Measurements from ENCODE around the gene FRAS1.

FRAS1 gene

DNA sequence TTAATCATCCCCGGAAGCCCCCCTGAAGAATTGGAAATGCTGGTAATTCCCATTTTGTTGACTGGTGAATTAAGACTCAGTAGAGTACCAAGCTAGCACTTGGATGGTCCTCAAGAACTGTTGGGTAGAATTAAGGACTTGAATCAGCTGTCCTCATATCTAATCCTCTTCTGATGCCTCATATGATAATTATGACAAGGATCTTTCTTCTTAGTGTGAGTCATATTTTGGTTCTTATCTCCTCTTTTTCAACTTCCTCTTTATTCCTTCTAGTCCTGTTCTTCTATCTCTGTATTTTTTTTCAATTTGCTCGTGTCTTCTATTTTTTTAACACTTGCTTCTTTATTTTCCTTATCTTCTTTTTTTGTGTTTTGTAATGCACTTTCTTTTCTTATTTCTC is 288.1 kb downstream of the FRAS1 start:
- H3K4me3 ChIP-seq = no peak overlapping the region
- H3K4me2 ChIP-seq = no peak overlapping the region
- H3K27ac ChIP-seq = no peak overlapping the region
- H4K20me1 ChIP-seq = no peaks in the 10 kb centered on the region
- H3K27me3 ChIP-seq = no peaks in the 10 kb centered on the region
- TF ChIP-seq Cebpa-rat (IDR thresholded peaks at IDR 0.05) = no peak
- no peak overlapping the region for H3K9ac ChIP-seq
- H3K9me3 ChIP-seq = no peaks in the 10 kb centered on the region
- peaks cover 9% of the 10 kb centered on the region for H3K4me1 ChIP-seq
- H3K36me3 ChIP-seq = no peaks in the 10 kb centered on the region

GRCh38 chr4:78346222-78346621 is 289.1 kb downstream of the FRAS1 start:
- Histone ChIP-seq H3K4me3 (no peak overlapping the region), H3K4me2 (peak overlapping the region; percentile 33)
- no peak for TF ChIP-seq Cebpa-rat (IDR thresholded peaks at IDR 0.05)

DNA sequence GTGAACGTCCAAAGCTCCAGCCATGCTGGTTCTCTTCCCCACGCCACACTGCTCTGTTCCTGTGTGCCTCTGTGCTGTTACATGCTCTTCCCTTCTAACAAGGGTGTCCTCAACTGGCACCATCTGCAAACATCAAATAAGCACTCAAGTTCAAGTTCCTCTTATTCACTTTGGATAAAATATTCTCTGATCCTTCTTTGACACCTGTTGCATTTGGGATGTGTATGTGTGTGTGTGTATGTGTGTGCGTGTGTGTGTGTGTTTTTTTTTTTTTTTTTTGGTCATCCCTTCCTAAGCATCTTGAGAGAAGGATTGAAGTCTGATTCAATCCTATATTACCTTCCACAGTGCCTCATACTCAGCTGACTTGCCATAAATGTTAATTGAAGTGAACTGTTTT is 290.4 kb downstream of the FRAS1 start:
- Histone ChIP-seq H3K27me3 (no peaks in the 10 kb centered on the region), H3K4me2 (no peak overlapping the region), H3K9me3 (no peaks in the 10 kb centered on the region), H4K20me1 (no peaks in the 10 kb centered on the region), H3K9ac (no peak overlapping the region), H3K4me1 (peaks cover 9% of the 10 kb centered on the region), H3K27ac (no peak overlapping the region), H3K36me3 (no peaks in the 10 kb centered on the region), H3K4me3 (no peak overlapping the region)
- no peak for TF ChIP-seq Cebpa-rat (IDR thresholded peaks at IDR 0.05)

More at GRCh38 chr4:78346222-78346621, 289.1 kb downstream of the FRAS1 start:
- H3K9ac ChIP-seq = no peak overlapping the region
- H3K9me3 ChIP-seq = no peaks in the 10 kb centered on the region
- H3K36me3 ChIP-seq = no peaks in the 10 kb centered on the region
- no peak overlapping the region for H3K27ac ChIP-seq
- no peaks in the 10 kb centered on the region for H3K27me3 ChIP-seq
- no peaks in the 10 kb centered on the region for H4K20me1 ChIP-seq
- peaks cover 9% of the 10 kb centered on the region for H3K4me1 ChIP-seq

DNA sequence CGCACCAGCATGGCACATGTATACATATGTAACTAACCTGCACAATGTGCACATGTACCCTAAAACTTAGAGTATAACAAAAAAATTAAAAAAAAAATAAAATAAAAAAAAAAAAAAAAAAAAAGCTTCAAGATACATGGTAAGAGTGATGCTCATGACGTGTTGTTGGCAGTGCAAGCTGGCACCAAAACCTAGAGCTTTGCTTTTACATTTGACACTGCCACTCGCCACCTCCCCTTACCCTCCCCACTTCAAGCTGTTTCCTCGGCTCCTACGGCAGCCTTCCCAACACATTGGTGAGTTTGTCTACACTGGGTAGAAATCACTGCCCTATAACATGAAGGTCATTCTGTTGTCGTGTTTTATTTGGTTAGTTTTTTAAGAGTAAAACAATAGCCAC is 296.8 kb downstream of the FRAS1 start:
- no peaks in the 10 kb centered on the region for H3K27me3 ChIP-seq
- H3K27ac ChIP-seq = no peak overlapping the region
- H4K20me1 ChIP-seq = no peaks in the 10 kb centered on the region
- H3K36me3 ChIP-seq = no peaks in the 10 kb centered on the region
- no peak overlapping the region for H3K9ac ChIP-seq
- TF ChIP-seq Cebpa-rat (IDR thresholded peaks at IDR 0.05) = no peak
- H3K9me3 ChIP-seq = no peaks in the 10 kb centered on the region
- no peaks in the 10 kb centered on the region for H3K4me1 ChIP-seq
- H3K4me3 ChIP-seq = no peak overlapping the region
- no peak overlapping the region for H3K4me2 ChIP-seq

GRCh38 chr4:78354782-78355181 is 297.7 kb downstream of the FRAS1 start:
- Histone ChIP-seq H3K9me3 (no peaks in the 10 kb centered on the region), H3K9ac (no peak overlapping the region), H3K27ac (no peak overlapping the region), H3K4me3 (no peak overlapping the region), H4K20me1 (no peaks in the 10 kb centered on the region), H3K36me3 (no peaks in the 10 kb centered on the region), H3K4me2 (no peak overlapping the region), H3K27me3 (no peaks in the 10 kb centered on the region), H3K4me1 (no peaks in the 10 kb centered on the region)
- no peak for TF ChIP-seq Cebpa-rat (IDR thresholded peaks at IDR 0.05)

DNA sequence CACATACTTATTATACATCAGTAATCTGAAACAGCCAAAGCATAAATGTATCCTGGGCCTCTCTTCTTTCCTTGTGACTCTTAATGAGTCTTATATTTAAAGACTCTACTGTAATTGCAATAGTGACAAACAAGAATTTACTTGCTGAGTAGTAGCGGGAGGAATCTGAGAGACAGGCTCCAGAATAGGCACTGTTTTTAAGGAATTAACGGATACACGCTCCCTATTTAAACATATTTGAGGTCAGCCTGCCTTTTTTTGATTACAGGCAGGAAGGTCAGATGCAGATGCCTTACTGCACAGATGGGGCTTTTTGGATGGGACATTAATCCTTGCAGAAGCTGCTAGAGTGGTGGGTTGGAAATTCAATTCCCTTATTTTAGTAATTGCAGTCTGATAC is 298.2 kb downstream of the FRAS1 start:
- Histone ChIP-seq H3K27ac (no peak overlapping the region), H4K20me1 (no peaks in the 10 kb centered on the region), H3K27me3 (no peaks in the 10 kb centered on the region), H3K4me3 (no peak overlapping the region), H3K9ac (no peak overlapping the region), H3K9me3 (no peaks in the 10 kb centered on the region), H3K4me1 (no peaks in the 10 kb centered on the region), H3K4me2 (no peak overlapping the region), H3K36me3 (no peaks in the 10 kb centered on the region)
- TF ChIP-seq Cebpa-rat (IDR thresholded peaks at IDR 0.05) = no peak

DNA sequence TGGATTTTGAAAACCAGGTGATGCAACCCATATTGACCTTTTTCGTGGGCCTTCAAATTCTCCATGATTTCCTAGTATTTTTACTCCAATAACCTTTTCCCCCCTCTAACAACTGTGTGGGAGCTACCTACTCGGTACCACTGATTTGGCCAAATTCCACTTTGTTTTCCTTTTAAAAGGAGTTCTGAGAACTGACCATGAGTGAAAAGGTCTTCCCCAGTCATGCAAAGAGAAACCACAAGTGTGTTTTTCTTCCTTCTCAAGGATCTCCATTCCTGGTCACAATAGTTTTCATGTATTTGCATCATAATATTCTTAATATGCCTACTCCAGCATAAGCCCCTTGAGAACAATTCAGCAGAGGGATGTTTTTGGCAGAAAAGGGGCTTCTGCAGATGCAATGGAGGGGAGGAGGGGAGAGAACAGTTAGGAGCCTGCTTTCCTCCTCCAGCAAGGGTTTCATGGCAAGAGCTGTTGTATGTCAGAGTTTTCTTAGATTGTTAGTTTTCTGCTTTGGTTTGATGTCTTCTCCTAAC is 299.2 kb downstream of the FRAS1 start:
- Histone ChIP-seq H3K27me3 (no peaks in the 10 kb centered on the region), H3K4me2 (no peak overlapping the region), H3K9ac (no peak overlapping the region), H3K4me3 (no peak overlapping the region), H3K9me3 (no peaks in the 10 kb centered on the region), H3K4me1 (no peaks in the 10 kb centered on the region), H3K27ac (no peak overlapping the region), H3K36me3 (no peaks in the 10 kb centered on the region), H4K20me1 (no peaks in the 10 kb centered on the region)
- no peak for TF ChIP-seq Cebpa-rat (IDR thresholded peaks at IDR 0.05)

DNA sequence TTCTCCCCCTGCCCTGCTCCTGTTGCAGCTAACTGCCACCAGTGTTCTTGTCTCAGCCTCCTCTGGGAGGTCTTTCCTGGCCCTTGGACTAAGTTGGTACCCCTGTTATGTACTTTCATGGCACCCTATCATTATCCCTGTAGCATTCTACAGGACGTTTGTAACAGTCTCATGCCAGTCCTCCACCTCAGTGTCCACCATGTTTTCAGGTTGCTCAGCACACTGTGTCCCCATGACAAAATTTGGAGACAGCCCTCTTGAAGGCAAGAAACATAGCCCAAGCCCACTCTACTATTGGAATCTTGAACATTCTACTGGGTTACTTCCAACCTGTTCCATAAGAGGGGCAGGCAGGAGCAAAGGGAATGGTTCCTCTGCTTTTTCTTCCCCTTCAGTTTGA is 300.0 kb downstream of the FRAS1 start:
- Histone ChIP-seq H3K4me3 (no peak overlapping the region), H3K4me1 (no peaks in the 10 kb centered on the region), H4K20me1 (no peaks in the 10 kb centered on the region), H3K9me3 (no peaks in the 10 kb centered on the region), H3K27me3 (no peaks in the 10 kb centered on the region), H3K4me2 (no peak overlapping the region), H3K36me3 (no peaks in the 10 kb centered on the region), H3K27ac (no peak overlapping the region), H3K9ac (no peak overlapping the region)
- no peak for TF ChIP-seq Cebpa-rat (IDR thresholded peaks at IDR 0.05)

GRCh38 chr4:78360466-78360865 is 303.3 kb downstream of the FRAS1 start:
- no peaks in the 10 kb centered on the region for H3K27me3 ChIP-seq
- no peak overlapping the region for H3K4me3 ChIP-seq
- H3K4me2 ChIP-seq = no peak overlapping the region
- no peaks in the 10 kb centered on the region for H3K4me1 ChIP-seq
- no peaks in the 10 kb centered on the region for H4K20me1 ChIP-seq
- no peak for TF ChIP-seq Cebpa-rat (IDR thresholded peaks at IDR 0.05)
- H3K9ac ChIP-seq = no peak overlapping the region
- H3K36me3 ChIP-seq = no peaks in the 10 kb centered on the region
- H3K9me3 ChIP-seq = no peaks in the 10 kb centered on the region
- H3K27ac ChIP-seq = no peak overlapping the region

DNA sequence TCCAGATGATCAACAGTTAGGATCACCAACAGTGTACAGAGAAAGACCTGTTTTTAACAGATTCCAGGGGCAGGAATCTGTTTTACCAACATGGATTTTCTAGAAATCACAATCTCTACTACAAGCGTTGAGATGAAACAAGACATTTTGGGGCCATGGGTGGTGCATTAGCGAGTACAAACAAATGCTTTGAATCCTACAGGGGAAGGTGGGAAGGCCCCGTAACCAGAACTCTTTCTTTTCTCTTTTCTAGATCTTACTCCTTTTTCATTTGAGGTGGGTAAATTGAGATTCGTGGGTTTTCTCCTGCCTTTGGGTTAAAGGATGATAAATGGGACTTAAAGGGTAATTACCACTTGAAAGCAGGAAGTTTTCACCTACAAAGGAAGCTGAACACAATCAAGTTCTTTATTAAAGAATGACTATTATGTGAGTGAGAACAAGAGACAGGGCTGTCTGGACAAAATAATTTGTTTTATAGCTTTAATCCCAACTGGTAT is 304.5 kb downstream of the FRAS1 start:
- H3K9ac ChIP-seq = no peak overlapping the region
- H3K27me3 ChIP-seq = no peaks in the 10 kb centered on the region
- no peaks in the 10 kb centered on the region for H3K4me1 ChIP-seq
- TF ChIP-seq Cebpa-rat (IDR thresholded peaks at IDR 0.05) = no peak
- no peak overlapping the region for H3K27ac ChIP-seq
- no peaks in the 10 kb centered on the region for H4K20me1 ChIP-seq
- no peaks in the 10 kb centered on the region for H3K9me3 ChIP-seq
- no peak overlapping the region for H3K4me3 ChIP-seq
- H3K36me3 ChIP-seq = no peaks in the 10 kb centered on the region
- no peak overlapping the region for H3K4me2 ChIP-seq

DNA sequence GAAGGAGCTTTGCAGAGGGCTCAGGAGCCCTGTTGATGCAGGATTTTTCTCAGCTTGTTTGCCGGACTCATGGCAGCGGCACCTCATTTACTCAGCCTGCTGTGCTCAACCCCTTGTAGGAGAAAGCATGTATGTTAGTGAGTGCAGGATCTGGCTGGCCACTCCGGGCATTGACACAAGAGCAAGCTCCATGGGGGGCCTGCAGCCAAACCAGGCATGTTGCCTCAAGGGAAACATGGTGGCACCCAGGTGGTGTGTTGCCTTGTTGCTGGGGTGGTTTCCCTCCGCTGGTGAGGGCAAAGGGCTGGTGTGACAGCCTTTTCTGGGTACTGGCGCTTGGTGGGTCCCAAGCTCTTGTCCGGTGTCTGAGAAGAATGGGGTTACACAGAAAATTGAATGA is 305.2 kb downstream of the FRAS1 start:
- Histone ChIP-seq H4K20me1 (no peaks in the 10 kb centered on the region), H3K4me2 (no peak overlapping the region), H3K27me3 (no peaks in the 10 kb centered on the region)

More for the DNA sequence above, 305.2 kb downstream of the FRAS1 start:
- no peak for TF ChIP-seq Cebpa-rat (IDR thresholded peaks at IDR 0.05)
- H3K9me3 ChIP-seq = no peaks in the 10 kb centered on the region
- H3K36me3 ChIP-seq = no peaks in the 10 kb centered on the region
- H3K4me1 ChIP-seq = no peaks in the 10 kb centered on the region
- no peak overlapping the region for H3K9ac ChIP-seq
- H3K4me3 ChIP-seq = no peak overlapping the region
- H3K27ac ChIP-seq = no peak overlapping the region

Measured in BLaER1 (cell line).